Amniotic stem cell (primary cell): ENCODE measurements around the gene GPATCH2.
"Not testable (repeated sequence)": the region's sequence is repeated elsewhere in the genome, so short reads cannot be mapped to it uniquely, and the experiment has no call there.

ENCODE experiments used
- DNase-seq: peaks from one replicate; lab custom pipeline; 2025; lab: John Stamatoyannopoulos, UW

The GPATCH2 gene

DNA sequence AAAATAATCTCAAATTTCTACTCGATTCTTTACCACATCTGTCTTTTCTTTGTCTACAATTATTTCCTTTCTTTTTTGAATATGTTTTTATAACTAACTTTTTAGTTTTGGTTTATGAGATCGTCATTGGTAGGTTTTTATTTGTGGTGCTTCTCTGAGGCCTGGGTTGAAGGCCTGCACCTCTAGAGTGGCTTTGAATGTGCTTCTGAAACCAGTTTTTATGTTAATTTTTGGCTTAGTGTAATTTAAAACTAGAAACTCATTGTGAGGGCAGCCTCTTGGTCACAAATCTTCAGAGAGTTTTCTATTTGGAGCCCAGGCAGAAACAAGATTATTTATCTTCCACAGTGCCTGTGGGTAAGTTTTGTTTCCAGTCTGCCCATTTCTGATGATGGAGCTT is 187.0 kb downstream of the GPATCH2 start:
- no peak for DNase-seq

DNA sequence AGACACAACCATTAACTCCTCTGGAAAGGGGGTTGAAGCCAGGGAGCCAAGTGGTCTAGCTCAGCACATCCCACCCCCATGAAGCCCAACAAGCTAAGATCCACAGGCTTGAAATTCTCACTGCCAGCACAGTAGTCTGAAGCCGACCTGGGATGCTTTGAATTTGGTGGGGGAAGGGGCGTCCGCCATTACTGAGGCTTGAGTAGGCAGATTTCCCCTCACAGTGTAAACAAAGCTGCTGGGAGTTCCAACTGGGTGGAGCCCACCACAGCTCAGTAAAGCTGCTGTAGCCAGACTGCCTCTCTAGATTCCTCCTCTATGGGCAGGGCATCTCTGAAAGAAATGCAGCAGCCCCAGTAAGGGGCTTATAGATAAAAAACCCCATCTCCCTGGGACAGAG is 193.5 kb downstream of the GPATCH2 start:
- no peak for DNase-seq

DNA sequence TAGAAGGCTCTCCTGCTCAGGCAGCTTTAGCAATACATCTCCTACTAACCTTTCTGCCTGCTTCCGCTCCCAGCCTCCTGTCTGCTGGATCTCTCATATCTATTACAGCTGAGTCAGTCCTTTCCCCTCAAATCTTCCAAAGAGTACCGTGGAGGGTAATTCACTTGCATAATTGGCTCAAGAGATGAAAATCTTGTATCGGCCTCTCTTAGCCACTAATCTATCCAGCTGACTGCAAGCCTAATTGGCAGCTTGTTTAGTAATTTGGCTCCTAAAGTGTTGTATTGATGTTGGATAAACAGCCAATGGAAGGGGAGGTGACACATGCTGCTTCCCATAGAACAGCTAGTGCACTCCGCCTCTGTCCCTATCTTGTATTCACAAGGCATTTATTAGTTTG is 195.7 kb downstream of the GPATCH2 start:
- DNase-seq: no peak

DNA sequence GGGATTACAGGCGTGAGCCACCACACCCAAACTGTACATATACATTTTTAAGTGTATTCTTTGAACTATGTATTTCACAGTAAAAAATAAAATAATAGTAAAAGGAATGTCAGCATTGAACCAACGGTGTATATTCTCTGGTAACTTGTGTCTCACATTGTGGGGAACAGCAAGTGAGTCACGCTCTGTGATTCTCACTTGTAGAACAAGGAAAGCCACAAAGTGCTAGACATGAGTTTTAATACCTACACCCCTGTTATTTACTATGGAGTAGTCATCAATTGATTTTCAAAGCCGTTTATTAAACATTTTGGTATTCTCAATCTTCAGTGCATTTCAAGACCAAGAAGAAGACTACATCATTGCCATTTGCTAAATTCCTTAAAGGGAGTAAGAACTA is 197.2 kb downstream of the GPATCH2 start:
- DNase-seq: no peak

DNA sequence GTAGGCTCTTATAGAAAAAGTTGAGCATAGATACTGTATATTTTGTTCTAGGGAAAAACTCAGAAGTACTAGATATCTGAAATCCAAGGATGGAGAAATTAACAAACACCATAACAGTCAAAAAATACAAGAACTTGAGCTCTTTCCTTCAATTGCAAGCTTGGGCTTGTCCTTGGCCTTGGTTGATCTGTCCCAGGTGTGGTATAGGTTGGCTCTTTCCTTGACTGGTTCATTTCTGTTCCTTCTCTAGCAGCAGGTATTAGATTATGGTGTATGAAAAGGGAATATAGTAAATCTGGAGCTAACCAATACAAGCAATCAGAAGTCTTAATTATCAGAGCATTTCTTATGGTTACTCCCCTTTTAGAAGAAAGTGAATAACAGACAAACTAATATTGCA is 198.6 kb downstream of the GPATCH2 start:
- DNase-seq: no peak

DNA sequence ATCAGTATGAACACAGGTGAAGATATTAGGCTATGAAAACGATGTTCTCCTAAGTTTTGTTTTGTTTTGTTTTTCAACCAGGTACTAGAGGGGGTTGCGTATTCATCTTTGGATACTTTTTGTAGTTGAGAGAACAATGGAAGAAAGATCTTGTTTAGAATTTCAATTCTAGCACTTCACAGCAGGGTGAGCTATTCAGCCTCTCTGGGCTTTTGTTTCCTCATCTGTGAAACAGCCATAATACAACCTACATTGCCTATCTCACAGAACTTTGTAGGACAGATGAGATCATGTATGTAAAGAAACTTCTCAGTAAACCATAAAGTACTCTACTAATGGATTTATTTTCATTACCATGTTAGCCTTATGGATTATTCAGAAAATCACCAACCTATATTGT is 199.5 kb downstream of the GPATCH2 start:
- DNase-seq: no peak

DNA sequence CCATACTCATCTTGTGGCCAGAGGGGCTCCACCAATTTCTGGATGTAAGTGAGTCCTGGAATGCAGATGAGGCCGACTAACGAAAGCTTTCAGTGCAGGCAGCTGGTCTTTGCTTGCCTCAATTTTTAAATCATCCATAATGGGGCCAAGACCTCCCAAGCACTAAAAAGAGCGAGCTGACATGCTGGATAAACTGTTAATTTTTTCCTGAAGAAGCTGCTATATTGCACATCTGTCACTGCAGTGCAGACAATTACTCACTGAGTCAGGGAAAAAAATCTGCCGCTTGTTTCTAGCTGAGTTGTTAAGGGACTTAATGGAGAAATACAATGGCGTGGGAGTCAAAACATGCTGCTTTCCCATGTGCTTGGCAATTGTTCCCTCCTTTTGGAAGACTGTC is 205.5 kb downstream of the GPATCH2 start:
- no peak for DNase-seq

DNA sequence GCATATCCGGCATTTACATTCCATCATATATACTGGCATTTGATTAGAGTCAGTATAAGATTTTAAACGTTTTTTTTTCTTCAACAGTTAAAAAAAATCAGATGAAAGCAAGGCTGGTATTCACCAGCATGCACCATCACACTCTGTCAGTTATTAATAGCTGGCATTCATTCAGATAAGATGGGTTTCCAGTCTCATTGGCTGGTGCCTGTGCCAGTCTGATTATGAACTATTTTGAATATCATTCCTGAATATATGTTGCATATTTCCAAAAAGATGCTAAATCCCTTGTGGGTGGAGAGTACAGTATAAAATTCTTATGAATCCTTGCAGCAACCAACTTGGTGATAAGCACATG is 211.7 kb downstream of the GPATCH2 start:
- DNase-seq: no peak

DNA sequence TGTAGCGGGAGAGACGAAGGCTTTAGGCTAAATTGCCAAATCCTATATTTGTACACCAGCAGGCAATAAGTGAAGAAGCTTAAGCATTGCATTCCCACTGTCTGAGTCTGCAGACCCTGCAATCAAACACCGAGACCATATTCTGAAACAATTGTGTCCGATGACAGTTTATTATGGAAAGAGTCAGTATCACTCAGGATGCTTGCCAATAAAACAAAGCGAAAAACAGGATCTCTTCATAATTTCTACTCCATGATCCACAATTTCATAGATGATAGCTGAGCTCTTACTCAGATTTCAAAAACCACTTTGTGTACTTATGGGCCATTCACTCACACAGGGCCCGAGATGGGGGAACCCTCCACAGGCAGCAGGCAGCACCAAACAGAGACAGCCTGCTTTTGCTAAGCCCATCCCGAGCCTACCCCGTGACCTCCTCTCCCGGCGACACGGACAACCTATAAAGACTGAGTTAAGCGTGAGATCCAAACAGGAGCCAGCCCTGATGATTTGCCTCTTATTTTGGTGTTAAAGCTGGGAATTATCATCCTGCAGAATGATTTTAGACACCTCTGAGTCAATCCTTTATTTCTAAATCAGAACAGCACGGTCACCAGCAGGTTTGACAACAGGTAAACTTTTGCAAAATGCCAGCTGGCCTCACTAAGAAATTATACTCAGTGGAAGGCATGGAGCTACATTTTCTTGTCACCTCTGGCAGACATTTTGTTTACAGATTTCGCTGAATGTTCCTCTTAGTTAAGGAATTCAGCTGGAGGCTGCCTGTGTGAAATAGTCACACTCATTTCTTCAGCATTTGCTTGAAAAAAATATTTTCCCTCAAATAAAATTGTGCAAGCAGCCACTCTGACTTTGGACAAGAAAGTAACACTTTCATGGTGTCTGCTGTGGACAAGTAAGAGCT is 212.4 kb downstream of the GPATCH2 start:
- DNase-seq: no peak

DNA sequence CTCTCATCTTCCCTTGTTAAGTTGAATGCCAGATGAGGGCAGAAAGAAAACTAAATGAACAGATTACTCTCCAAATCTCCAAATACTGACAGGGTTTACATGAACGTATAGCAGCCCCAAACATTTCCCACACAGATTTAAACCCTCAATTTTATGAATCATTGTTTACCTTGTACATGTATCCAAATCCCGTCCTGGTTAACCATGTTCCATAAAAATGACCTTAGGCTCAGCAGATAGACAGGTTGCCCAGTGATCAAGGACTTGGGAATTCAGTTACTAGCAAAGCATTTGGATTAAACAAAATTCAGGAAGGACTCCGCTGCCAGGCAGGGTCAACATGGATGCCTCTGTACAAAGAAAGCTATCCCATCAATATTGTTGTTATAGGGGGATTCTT is 213.5 kb downstream of the GPATCH2 start:
- no peak for DNase-seq

DNA sequence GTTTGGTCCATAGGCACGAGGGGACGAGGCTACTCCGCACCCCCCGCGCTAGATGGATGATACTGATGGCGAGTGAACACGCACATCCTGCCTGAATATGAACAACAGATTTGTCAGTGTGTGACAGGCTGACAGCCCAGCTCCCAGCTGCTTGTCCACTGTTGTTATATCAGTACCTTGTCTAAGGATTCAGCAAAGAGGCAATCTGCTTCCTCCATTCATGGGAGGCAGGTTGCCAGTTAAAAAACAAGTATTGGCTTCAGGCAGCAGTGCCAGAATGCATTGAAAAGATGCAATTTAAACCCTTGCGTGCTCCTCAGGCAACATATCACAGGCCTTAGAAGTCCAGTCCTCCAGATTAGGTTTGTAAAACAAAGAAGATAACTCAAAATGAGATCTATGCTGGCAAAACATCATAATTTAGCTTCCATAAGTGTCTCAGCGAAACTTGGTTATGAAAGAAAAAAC is 223.3 kb downstream of the GPATCH2 start:
- no peak for DNase-seq

DNA sequence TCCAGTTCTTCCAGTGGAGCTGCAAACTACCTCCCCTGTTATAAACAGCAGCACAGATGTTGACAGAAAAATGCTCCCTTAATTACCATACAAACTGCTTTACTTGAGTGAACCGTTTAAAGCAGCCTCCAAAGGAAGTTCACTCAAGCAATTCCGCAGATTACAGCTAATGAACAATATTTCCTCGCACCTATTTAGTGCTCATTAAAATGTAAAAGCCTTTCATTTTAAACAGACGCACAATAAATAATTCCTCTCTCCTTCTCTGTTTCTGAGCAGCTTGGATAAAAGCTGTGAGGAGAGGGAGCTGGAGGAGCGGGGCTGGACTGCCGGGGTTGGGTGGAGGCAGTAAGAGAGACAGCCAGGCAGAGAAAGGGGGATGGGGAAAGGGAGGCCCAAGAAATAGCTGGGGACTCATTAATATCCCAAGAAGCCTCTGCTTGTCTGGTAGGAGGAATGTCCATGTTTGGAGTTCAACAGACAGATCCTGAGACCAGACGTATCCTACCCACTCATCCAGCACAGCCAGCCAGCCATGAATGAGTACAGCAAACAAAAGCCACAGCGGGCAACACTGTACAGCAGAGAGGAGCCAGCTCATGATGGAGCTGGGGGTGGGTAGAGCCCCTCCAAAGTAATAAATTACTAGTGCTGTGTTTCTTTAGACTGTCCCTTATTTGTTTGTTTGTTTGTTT is 227.7 kb downstream of the GPATCH2 start:
- DNase-seq: no peak

DNA sequence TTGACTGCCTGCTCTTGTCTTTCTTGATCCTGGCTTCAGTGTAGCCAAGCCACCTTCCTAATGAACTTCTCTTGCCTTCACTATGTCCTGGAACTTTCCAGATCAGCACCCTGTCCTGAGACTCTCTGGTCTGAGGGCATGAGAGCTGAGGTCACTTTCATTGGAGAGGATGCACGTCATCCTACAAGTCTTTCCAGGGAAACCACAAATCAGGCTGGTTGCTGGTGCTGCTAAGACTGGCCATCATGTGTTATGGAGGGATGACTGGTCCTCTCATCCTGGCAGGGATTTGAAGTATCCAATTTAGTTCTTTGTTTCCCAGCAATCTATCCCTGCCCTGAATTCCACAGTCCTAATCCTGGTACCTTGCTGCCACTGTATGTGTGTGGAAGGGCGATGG is 228.6 kb downstream of the GPATCH2 start:
- DNase-seq: no peak

DNA sequence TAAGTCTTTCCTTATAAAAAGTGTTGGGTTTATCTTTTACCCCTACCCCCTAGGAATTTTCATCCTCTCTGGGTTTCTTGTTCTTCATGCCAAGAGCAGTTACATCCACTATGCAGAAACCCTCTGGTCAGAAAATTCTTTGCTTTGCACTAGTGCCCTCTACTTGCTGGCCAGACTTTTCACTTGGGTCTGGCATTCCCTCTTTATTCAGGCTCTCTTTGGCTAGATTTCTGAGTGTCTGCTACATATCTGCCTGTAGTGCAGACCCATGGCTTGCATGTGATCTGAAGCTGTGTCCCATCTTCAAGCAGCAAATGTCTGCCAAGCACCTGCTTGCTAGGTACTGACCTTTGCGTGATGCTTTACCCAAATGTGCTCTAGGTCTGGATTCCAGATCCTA is 237.0 kb downstream of the GPATCH2 start:
- DNase-seq: no peak

DNA sequence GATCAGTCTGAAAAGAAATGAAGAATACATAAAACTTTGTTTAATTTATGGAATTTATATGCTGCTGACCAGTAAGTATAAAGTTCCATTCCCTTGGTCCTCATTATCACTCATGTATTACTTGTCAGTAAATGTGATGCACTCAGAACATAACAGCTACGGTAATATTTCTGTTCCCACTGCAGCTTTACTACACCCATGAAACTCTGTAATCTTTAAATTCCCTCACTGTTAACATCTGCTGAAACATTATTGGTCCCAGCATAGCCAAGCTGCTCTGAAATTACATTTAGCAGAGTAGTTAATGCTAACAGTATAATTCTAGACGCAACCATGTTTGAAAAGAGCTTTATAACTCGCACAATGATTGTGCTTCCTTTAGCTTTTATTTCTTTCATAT is 238.4 kb downstream of the GPATCH2 start:
- DNase-seq: no peak

DNA sequence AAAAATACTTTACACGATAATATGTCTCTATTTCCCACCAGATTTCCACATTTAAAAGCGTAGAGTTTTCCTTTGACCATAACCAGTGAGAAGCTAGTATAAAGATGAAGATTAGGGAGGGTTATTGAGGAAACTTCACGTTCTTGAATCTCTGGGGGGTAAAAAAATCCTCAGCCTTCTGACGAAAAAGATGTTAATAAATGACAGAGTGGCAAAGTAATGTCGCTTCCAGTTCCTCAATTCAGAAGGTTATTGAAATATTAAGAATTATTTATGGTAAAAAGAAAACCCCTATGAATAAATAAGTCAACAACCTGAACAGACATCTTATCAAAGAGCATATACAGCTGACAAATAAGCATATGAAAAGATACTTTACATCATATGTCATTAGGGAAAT is 241.0 kb downstream of the GPATCH2 start:
- no peak for DNase-seq

DNA sequence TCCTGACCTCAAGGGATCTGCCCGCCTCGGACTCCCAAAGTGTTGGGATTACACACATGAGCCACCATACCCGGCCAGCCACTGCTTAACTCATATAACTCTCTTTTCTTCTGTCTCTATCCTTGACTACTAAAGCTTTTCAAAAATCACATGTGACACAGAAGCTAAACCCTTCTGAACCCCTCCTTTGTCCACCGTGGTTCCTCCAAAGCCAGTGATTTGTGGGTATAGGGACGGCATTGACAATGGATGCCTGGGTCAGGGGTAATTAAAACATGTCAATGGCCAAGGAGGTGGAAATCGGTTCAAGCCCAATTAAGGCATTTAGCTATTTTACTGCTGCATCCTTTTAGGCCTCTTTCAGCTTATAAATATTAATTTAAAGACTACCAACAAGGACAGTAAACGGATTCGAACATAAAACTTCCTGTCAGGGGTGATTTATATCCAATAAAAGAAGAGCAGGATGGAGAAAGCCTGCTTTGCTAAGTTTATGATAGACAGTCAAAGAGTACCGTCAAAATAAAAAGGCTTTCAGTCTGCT is 242.3 kb downstream of the GPATCH2 start:
- DNase-seq: no peak

DNA sequence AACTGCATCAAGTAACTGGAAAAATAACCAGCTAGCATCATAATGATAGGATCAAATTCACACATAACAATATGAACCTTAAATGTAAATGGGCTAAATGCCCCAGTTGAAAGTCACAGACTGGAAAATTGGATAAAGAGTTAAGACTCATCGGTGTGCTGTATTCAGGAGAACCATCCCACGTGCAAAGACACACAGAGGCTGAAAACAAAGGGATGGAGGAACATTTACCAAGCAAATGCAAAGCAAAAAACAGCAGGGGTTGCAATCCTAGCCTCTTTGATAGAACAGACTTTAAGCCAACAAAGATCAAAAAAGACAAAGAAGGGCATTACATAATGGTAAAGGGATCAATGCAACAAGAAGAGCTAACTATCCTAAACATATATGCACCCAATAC is 249.1 kb downstream of the GPATCH2 start:
- DNase-seq: not testable (repeated sequence)

DNA sequence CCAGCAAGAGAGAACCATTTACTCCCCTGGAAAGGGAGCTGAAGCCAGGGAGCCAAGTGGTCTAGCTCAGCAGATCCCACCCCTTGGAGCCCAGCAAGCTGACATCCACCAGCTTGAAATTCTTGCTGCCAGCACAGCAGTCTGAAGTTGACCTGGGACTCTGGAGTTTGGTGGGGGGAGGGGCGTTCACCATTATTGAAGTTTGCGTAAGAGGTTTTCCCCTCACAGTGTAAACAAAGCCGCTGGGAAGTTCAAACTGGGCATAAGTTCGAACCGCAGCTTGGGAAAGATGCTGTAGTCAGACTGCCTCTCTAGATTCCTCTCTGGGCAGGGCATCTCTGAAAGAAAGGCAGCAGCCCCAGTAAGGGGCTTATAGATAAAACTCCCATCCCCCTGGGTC is 251.1 kb downstream of the GPATCH2 start:
- DNase-seq: not testable (repeated sequence)

DNA sequence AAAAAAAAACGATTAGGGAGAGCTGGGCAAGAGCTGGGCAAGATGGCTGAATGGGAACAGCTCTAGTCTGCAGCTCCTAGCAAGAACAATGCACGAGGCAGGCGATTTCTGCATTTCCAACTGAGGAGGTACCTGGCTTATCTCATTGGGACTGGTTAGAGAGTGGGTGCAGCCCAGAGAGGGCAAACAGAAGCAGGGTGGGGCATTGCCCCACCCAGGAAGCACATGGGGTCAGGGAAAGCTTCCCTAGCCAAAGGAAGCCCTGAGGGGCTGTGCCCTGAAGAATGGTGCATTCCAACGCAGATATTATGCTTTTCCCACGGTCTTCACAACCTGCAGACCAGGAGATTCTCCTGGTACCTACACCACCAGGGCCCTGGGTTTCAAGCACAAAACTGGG is 251.6 kb downstream of the GPATCH2 start:
- no peak for DNase-seq
